HG03060 (cell line): Measurements from ENCODE around the gene LTBP2.

Experiments
- ATAC-seq: cut with Tn5 transposase; IDR thresholded peaks from one replicate; pipeline ENCODE4 v1.9.1; 2021; ENCODE audit warnings: low read depth, moderate number of reproducible peaks; ENCODE audit not compliant: unreplicated experiment

Gene LTBP2

DNA sequence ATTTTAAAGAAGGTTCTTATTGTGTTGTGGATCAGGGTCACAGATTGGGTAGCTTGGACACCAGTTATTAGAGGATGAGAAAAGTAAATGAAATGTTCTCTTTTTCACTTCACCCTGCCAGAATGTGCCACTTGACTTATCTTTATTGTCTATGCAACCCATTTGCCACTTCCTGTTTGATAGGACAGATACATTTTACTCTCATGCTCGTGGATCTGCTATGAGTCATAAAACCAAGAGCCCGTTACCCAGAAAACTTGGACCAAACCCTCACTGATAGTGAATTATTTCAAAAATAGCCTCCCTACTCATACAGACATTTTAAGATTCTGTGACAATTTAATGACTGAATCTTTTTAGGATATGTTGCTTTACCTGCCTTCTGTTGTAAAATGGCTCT is 116.7 kb downstream of the LTBP2 start:
- no peak for ATAC-seq

- peak; percentile 82 for ATAC-seq
Measured at GRCh38 chr14:74493343-74494261, 118.4 kb downstream of the LTBP2 start, which contains the start of gene ISCA2. TSS of gene ISCA2 (plus strand) at chr14:74493765. CDS start at chr14:74493775, 10 bp downstream.

DNA sequence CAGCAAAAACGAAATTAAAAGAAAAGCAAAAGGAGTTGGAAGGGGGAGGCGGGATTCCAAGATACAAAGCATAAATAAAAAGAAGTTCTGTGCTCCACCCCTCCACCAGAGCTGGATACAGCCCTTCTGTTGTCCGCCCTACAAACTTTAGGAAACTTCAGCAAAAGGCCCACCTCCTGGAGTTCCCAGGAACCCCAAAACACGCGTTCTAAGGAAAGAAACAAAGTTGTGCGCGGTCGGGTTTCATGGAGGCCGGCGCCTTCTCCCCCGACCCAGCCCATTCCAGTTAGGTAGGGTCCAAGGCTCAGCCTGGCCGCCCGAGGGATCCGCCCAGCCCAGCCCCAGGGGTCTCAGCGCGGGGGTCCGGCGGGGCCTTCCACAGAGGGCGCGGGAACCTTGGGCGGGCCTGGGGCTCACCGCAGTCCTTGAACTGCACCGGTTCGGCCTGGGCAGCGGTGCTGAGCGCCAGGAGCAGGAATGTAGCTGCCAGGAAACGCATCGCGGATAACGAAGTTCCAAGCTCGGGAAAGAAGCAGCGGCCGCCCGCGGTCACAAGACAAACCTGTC is 119.2 kb downstream of the LTBP2 start, which contains the start of gene NPC2:
Gene NPC2, minus strand, starts transcription at position 530 of the 567 bp plus-strand sequence. Its CDS starts 31 bp downstream, at position 499.
- ATAC-seq, result no peak

- no peak for ATAC-seq
Measured at GRCh38 chr14:74491956-74492775, 119.9 kb downstream of the LTBP2 start.

GRCh38 chr14:74490486-74490885 is 121.6 kb downstream of the LTBP2 start:
- ATAC-seq, result no peak

DNA sequence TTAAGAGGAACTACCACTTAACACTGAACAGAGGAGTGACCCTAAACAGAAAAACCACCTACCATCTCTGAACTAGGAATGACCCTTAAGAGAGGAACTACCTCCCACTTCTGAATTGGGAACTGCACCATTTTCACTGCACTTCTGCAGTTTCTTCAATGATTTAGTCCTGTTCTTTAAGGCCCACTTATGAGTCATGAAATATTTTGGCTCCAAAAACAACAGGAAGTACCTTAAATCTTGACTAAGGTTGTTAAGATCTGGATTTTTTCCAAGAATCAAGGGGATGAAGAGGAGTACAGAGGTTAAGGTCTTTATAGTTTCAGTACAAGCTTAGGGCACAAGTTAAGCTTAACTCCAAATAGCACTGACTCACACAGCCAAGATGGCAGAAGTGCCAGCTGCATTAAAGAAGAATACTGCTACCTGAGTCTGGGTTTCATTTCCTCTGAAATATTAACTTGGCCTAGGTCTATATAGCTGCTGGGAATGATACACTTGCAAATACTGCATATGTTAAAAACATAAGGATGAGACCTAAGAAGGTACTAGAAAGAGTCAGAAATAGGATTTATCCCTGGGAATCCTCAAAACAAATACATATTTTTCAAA is 123.1 kb downstream of the LTBP2 start:
- no peak for ATAC-seq

- no peak for ATAC-seq
Measured at GRCh38 chr14:74486164-74486563, 125.9 kb downstream of the LTBP2 start.

- ATAC-seq, result no peak
Measured at GRCh38 chr14:74483321-74483720, 128.7 kb downstream of the LTBP2 start.

DNA sequence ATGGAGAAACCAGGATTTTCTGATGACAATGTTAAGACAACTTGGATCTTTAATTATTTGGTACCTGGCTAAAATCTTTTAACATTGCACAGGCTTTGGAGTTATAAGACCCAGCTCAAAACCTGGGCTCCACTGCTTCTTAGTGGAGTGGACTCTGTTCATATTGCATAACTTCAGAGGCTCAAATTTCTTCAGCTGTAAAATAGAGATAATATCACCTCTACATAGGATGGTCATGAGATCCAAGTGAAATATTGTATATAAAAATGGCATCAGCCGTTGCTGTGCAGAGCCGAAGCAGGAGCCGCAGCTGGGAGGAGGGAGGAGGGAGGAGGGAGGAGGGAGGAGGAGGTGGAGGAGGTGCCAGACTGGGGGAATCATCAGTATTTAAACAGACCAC is 129.5 kb downstream of the LTBP2 start:
- no peak for ATAC-seq

DNA sequence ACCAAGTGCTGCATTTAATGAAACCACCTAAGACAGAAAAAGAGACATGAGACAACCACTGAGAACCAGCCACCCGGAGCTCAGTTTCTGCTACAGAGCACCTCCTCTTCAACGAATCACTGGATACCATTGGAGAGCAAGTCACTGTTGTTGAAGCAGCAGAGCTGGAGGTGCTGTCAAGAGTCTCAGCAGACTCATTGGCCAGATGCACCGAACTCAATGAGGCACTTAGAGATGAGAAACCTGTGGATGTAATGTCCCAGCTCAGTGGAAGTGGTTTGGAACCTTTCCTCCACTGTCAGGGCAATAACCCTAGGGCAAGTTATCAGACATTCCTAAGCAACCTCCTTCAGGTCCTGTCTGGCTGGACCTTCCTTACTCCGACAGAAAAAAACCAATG is 132.0 kb downstream of the LTBP2 start:
- no peak for ATAC-seq

DNA sequence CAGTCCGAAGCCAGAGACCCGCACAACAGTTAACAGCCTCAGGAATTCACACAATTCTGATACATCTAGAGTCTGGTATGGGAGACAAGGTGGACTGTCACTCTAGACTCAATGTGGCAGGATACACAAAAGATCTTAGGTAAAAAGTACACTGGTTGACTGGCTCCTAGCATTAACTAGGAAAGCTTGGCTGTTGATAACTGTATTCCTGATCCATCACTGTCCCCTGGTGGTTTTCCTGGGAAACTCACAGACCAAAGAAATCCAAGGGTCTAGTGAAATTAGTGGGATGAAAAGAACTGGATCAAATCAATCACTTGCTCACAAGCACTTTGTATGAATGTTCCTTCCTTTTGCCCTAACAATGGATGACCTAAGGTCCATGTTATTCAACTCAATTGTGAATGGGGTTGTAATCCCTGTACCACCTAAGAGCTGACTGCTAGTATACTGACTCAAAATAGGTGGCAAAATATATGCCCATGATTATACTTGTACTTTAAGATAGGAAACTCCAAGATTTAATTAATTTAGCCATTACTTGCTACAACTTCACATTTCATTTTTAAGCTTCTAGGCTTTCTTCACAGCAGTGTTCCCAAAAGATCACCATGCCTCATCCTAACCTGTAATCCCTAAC is 132.9 kb downstream of the LTBP2 start:
- no peak for ATAC-seq

DNA sequence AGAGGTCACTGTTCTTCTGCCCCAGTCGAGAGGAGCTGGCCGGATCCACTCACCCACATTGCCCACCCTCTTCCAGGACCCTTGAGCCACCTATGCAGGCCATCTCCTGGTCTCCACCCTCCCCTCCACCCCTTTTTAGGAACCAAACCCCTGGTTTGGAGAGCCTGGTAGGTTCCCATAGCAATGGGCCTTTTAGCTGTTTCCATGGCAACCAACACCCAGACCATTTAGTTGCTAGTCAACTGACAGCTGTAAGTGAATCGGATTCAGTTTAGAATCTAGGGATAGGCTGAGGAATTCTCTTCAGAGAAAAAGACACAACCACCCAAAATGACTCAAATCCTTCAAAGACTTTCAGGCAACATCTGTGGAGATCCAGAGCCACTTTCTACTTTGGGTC is 135.4 kb downstream of the LTBP2 start:
- ATAC-seq, result no peak

DNA sequence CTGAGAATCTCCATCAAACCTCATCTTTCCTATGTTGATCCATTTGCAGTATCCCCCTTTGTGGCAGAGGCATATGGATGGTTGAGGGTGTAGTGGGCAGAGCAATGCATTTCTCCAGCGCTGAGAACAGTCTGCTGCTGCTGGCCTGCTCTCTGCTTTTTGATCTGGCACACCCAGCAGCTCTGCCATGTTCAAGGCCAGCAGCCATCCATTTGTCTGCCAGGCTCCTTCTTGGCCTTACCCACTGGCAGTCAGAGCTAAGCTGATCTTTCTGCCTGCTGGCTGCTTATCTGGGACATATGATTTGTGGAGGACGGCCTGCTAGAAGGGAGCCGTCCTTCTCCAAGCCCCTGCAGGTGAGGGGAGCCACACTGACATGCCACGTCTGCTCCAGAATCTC is 135.9 kb downstream of the LTBP2 start:
- ATAC-seq, result no peak

DNA sequence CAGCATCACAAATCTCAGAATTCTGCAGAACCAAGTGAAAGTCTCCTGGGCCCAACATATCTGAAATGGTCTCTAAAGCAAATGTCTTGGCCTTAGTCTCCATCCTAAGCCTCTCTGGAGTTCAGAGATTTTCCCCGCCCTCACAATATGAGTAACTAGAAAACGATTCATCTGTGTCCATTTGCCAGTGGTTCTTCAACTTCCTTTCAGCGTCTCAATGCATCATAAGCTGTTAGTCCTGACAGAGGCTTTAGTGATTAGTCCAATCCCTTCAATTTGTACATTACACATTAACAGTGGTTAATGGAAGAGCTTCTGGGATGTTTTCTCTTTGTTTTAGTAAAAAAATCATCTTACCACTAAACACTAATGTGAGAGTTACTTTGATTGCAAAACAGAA is 136.4 kb downstream of the LTBP2 start:
- no peak for ATAC-seq

- ATAC-seq, result no peak
Measured at GRCh38 chr14:74474376-74474775, 137.7 kb downstream of the LTBP2 start.

- ATAC-seq, result no peak
Measured at GRCh38 chr14:74472601-74473000, 139.4 kb downstream of the LTBP2 start.

DNA sequence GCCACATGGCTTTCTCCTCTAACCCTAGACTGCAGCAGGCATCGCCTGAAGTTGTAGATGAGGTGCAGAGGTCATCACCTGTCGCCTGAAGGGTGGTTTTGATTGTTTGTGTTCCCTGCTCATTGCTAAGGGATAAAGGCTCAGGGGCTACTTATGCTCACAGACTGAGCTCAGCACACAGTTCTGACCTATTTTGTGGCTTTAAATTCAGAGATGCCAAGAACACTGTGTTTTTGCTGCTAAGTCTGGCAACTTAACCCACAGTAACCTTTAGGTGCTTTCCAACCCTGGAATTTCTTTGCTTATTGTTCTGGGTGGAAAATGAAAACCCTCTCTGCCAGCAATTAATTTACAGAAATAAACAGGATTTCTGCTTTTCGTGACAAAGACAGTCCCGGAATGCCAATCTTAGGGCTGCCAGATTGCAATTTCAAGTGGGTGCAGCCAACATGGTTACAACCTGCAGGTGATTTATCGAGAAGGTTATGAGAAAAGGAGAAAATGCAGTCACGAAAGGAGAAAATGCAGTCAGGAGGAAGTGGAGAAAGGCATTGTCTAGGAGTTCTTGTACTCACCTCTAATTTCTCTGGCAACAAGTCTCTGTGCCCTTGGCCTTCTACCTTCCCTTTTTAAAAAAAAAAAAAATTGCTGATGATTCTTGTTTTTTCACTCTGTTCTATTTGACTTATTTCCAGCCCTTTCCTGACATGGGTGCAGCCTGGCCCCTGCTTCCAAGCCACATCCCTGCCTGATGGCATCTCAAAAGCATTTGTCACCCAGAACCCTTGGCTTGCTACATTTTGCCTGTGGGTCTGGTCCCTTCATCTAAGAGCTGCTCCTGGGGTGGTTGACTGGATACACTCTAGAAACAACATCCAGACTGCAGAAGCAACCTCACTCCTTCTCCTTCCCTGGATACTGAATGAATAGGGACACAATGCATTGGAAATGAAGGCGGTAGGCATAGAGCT is 142.2 kb downstream of the LTBP2 start:
- no peak for ATAC-seq

- ATAC-seq, result no peak
Measured at GRCh38 chr14:74468513-74468912, 143.5 kb downstream of the LTBP2 start.

- ATAC-seq, result no peak
Measured at GRCh38 chr14:74465335-74465734, 146.7 kb downstream of the LTBP2 start.
